Epidermal melanocyte (primary cell): ENCODE data around the gene STRIP1.
"Not testable (repeated sequence)": the region's sequence is repeated elsewhere in the genome, so short reads cannot be mapped to it uniquely, and the experiment has no call there.

ENCODE experiments used
- DNase-seq: peaks from one replicate; pipeline ENCODE4 v3.0.0; 2011; ENCODE audit warnings: low spot score; ENCODE audit not compliant: insufficient read length

Gene STRIP1

GRCh38 chr1:110069404-110070281 is 35.2 kb downstream of the STRIP1 start:
- no peak for DNase-seq

- DNase-seq = no peak
These were observed 35.9 kb downstream of the STRIP1 start for GRCh38 chr1:110070282-110070669.

- DNase-seq = no peak
These were observed 36.3 kb downstream of the STRIP1 start, which contains the start of gene ALX3 for GRCh38 chr1:110070671-110071242. Gene ALX3, minus strand, starts transcription at chr1:110070672. Its CDS starts 60 bp downstream, at chr1:110070612.

GRCh38 chr1:110074166-110074565 is 39.7 kb downstream of the STRIP1 start:
- no peak for DNase-seq

GRCh38 chr1:110076789-110077500 is 42.5 kb downstream of the STRIP1 start:
- no peak for DNase-seq

- DNase-seq = not testable (repeated sequence)
These were observed 45.6 kb downstream of the STRIP1 start for GRCh38 chr1:110079995-110080394.

GRCh38 chr1:110081061-110081460 is 46.6 kb downstream of the STRIP1 start:
- no peak for DNase-seq

GRCh38 chr1:110082477-110082876 is 48.1 kb downstream of the STRIP1 start:
- DNase-seq = no peak

- no peak for DNase-seq
These were observed 48.8 kb downstream of the STRIP1 start for GRCh38 chr1:110083061-110083865.

GRCh38 chr1:110083866-110084226 is 49.4 kb downstream of the STRIP1 start:
- DNase-seq = no peak

- DNase-seq = no peak
These were observed 50.0 kb downstream of the STRIP1 start for GRCh38 chr1:110084227-110085078.

- DNase-seq = no peak
These were observed 51.2 kb downstream of the STRIP1 start for GRCh38 chr1:110085671-110086070.

GRCh38 chr1:110086961-110087360 is 52.5 kb downstream of the STRIP1 start:
- DNase-seq = no peak

GRCh38 chr1:110087812-110088738 is 53.7 kb downstream of the STRIP1 start:
- DNase-seq = peak; percentile 82

GRCh38 chr1:110088739-110089316 is 54.4 kb downstream of the STRIP1 start:
- DNase-seq = no peak

- DNase-seq = no peak
These were observed 55.3 kb downstream of the STRIP1 start for GRCh38 chr1:110089561-110090275.

GRCh38 chr1:110091381-110091780 is 57.0 kb downstream of the STRIP1 start:
- no peak for DNase-seq

GRCh38 chr1:110091791-110092190 is 57.4 kb downstream of the STRIP1 start:
- no peak for DNase-seq
